ENCODE measurements around the gene ITGA11.

The ITGA11 gene

GRCh38 chr15:68303134-68303533, 128.8 kb downstream of the ITGA11 start:
- DNase-seq, result no peak
- H3K27me3 ChIP-seq (replicated peaks), result no peaks in the 10 kb centered on the region
- in situ Hi-C loops (cut with HindIII; ENCODE audit: low pct_ligation_motif_present, low sequenced_read_pairs), result no loop called here
- no peak overlapping the region for H3K27ac ChIP-seq
- H3K4me3 ChIP-seq (ENCODE audit: low read depth, low read length), result no peak overlapping the region
- peaks cover 73% of the 10 kb centered on the region for H3K36me3 ChIP-seq (replicated peaks)
- no peak for TF ChIP-seq CTCF (IDR thresholded peaks at IDR 0.05; ENCODE audit: low read depth, low read length, missing control alignments)

GRCh38 chr15:68302729-68303128, 129.2 kb downstream of the ITGA11 start:
- no peaks in the 10 kb centered on the region for H3K27me3 ChIP-seq (replicated peaks)
- no peak for DNase-seq
- no peak overlapping the region for H3K27ac ChIP-seq
- in situ Hi-C loops (cut with HindIII; ENCODE audit: low pct_ligation_motif_present, low sequenced_read_pairs), result no loop called here
- no peak for TF ChIP-seq CTCF (IDR thresholded peaks at IDR 0.05; ENCODE audit: low read depth, low read length, missing control alignments)
- peaks cover 75% of the 10 kb centered on the region for H3K36me3 ChIP-seq (replicated peaks)
- H3K4me3 ChIP-seq (ENCODE audit: low read depth, low read length), result no peak overlapping the region

- Histone ChIP-seq H3K27ac (no peak overlapping the region), H3K4me3 (ENCODE audit: low read depth, low read length) (no peak overlapping the region), H3K27me3 (replicated peaks) (no peaks in the 10 kb centered on the region), H3K36me3 (replicated peaks) (peaks cover 72% of the 10 kb centered on the region)
- no peak for TF ChIP-seq CTCF (IDR thresholded peaks at IDR 0.05; ENCODE audit: low read depth, low read length, missing control alignments)
- in situ Hi-C loops (cut with HindIII; ENCODE audit: low pct_ligation_motif_present, low sequenced_read_pairs), result no loop called here
- DNase-seq, result no peak
Observed at GRCh38 chr15:68301301-68301700, 130.7 kb downstream of the ITGA11 start.

GRCh38 chr15:68300115-68300940, 131.6 kb downstream of the ITGA11 start:
- peaks cover 66% of the 10 kb centered on the region for H3K36me3 ChIP-seq (replicated peaks)
- in situ Hi-C loops (cut with HindIII; ENCODE audit: low pct_ligation_motif_present, low sequenced_read_pairs), result no loop called here
- TF ChIP-seq CTCF (IDR thresholded peaks at IDR 0.05; ENCODE audit: low read depth, low read length, missing control alignments), result no peak

GRCh38 chr15:68299436-68299835, 132.5 kb downstream of the ITGA11 start:
- TF ChIP-seq CTCF (IDR thresholded peaks at IDR 0.05; ENCODE audit: low read depth, low read length, missing control alignments), result no peak

More at GRCh38 chr15:68300115-68300940, 131.6 kb downstream of the ITGA11 start:
- Histone ChIP-seq H3K4me3 (ENCODE audit: low read depth, low read length) (no peak overlapping the region), H3K27ac (no peak overlapping the region), H3K27me3 (replicated peaks) (no peaks in the 10 kb centered on the region)
- no peak for DNase-seq

More at GRCh38 chr15:68299436-68299835, 132.5 kb downstream of the ITGA11 start:
- Histone ChIP-seq H3K36me3 (replicated peaks) (peaks cover 57% of the 10 kb centered on the region), H3K4me3 (ENCODE audit: low read depth, low read length) (no peak overlapping the region), H3K27me3 (replicated peaks) (no peaks in the 10 kb centered on the region), H3K27ac (no peak overlapping the region)
- in situ Hi-C loops (cut with HindIII; ENCODE audit: low pct_ligation_motif_present, low sequenced_read_pairs), result no loop called here
- DNase-seq, result no peak

Measured in brain microvascular endothelial cell (primary cell).